Measurements from ENCODE around the gene ANKFY1.

DNA sequence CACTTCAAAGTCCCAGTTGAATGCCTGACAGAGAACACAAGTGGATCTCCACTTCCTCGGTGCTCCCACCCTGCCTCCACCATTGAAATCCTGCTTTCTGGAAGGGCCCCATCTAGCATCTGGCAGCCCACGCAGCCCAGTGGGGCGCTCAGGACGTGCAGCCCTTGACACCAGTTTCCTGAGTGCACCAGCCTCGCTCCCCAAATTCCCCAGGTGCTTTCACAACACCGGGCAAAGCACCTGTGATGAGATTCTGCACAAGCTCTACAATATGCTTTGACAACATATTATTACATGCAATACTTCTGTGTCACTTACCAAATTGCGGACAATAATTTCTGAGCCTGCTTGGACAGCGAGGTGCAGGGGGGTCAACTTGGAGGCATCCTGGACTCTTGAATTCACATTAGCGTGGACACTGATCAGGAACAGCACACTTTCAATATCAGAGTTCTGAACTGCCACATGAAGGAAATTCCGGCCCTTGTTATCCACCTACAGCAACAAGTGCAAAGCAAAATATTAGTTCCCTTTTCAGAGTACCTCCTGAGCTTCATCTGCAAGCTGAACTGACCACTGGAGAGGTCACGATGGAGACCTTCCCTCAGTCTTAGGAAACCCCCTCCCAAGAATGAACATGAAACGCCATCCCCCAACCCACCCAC lies 86.8 kb downstream of the ANKFY1 start:
- TF ChIP-seq, protein P1, sequence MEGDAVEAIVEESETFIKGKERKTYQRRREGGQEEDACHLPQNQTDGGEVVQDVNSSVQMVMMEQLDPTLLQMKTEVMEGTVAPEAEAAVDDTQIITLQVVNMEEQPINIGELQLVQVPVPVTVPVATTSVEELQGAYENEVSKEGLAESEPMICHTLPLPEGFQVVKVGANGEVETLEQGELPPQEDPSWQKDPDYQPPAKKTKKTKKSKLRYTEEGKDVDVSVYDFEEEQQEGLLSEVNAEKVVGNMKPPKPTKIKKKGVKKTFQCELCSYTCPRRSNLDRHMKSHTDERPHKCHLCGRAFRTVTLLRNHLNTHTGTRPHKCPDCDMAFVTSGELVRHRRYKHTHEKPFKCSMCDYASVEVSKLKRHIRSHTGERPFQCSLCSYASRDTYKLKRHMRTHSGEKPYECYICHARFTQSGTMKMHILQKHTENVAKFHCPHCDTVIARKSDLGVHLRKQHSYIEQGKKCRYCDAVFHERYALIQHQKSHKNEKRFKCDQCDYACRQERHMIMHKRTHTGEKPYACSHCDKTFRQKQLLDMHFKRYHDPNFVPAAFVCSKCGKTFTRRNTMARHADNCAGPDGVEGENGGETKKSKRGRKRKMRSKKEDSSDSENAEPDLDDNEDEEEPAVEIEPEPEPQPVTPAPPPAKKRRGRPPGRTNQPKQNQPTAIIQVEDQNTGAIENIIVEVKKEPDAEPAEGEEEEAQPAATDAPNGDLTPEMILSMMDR (IDR thresholded peaks at IDR 0.05; ENCODE audit: low read depth, low read length, poor library complexity, severe bottlenecking): no peak
- no peak for TF ChIP-seq EZH2phosphoT487 (IDR thresholded peaks at IDR 0.05; ENCODE audit: borderline replicate concordance, low read length)

Data from DOHH2 (cell line).